GM21381 (cell line): ENCODE measurements around the gene MACROD2.
"Not testable (repeated sequence)": the region's sequence is repeated elsewhere in the genome, so short reads cannot be mapped to it uniquely, and the experiment has no call there.

Experiments
- ATAC-seq: cut with Tn5 transposase; IDR thresholded peaks from one replicate; pipeline ENCODE4 v1.9.1; 2021; ENCODE audit warnings: mild to moderate bottlenecking, moderate library complexity; ENCODE audit not compliant: unreplicated experiment

Gene MACROD2

GRCh38 chr20:14259689-14260088 is 264.4 kb downstream of the MACROD2 start:
- ATAC-seq, result no peak

GRCh38 chr20:14260367-14260766 is 265.1 kb downstream of the MACROD2 start:
- no peak for ATAC-seq

- no peak for ATAC-seq
Observed at GRCh38 chr20:14264869-14265268, 269.6 kb downstream of the MACROD2 start.

DNA sequence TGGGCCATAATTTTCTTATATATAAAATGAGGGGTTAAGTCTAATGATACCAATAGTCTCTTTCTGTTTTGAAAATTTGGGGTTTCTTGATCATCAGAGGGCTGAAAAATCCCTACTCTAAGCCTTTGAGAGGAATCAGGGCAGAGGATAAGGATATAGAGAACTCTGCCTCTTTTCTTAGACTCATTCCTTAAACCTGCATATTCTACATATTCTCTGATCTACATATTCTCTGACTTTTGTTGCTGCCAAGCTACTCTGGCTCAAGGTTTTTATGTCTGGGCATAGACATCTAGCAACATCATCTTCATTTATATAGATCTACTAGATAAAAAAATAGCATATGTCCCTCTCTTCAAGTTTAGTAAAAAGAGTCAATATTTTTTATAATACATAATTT is 270.9 kb downstream of the MACROD2 start:
- ATAC-seq, result no peak

DNA sequence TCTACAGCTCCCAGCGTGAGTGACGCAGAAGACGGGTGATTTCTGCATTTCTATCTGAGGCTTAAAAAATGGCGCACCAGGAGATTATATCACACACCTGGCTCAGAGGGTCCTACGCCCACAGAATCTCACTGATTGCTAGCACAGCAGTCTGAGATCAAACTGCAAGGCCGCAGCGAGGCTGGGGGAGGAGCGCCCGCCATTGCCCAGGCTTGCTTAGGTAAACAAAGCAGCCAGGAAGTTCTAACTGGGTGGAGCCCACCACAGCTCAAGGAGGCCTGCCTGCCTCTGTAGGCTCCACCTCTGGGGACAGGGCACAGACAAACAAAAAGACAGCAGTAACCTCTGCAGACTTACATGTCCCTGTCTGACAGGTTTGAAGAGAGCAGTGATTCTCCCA is 275.4 kb downstream of the MACROD2 start:
- not testable (repeated sequence) for ATAC-seq

- no peak for ATAC-seq
Observed at GRCh38 chr20:14282140-14282539, 286.8 kb downstream of the MACROD2 start.

GRCh38 chr20:14284443-14284842 is 289.1 kb downstream of the MACROD2 start:
- ATAC-seq, result no peak

DNA sequence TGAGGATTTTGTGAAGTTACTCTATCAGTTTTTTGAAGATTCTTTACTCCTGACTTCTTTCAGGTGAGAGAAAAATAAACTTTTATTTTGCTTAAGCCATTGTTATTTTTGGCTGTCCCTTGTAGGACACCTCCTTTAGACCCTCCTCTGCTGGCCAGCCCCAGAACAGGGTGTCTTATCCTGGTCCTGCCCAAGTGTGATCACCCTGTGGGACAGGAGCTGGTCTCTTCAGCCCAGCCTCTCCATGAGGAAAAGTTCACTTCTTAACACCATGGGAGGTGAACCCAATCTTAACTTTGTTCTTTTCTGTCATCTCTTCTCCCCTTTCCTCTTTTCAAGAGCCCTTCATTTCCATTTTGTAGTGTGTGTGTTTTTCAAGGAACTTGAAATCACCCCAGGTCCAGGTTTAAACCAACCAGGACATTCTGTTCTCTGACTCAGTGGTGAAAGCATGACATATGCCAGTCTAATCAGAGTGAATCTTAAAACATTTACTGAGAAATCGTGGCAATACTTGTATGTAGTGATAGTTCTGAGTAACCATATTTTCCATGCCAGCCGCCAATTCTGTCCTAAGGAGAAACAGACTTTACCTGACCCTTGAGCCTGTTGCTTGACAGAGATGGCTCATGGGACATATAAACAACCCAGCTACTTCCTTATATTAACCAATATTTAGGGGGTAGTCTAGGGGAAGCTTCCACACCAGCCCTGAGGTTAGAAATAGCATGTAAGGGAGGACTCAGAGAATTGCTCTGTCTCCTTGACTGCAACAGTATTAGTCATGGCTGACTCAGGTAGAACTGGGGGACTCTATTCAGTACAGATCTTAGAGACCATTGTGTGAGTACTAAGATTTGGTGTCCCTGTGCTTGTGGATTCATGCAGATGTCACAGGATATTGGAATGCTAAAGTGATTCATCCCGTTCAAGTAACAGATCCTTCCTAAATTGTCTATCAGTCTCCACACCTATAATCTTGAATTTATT is 293.3 kb downstream of the MACROD2 start:
- ATAC-seq, result no peak

DNA sequence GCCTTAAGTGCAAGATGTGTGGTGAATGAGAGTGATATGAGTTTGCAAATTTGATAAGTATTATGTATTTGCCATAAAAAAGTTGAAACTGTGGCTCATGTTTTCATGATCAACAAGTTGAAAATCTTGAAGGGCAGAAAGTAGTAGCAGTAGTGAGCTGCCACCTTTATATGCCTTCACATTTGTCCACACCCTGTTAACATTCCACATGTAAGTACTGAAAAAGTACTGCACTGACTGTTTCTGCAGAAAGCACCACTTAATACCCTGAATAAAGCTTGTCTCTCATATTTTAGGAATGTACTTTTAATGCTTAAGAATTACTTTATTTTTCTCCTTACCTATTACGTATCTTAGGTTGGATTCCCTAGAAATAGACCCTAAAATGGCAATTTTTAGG is 296.2 kb downstream of the MACROD2 start:
- no peak for ATAC-seq

GRCh38 chr20:14295238-14295637 is 299.9 kb downstream of the MACROD2 start:
- no peak for ATAC-seq

GRCh38 chr20:14295770-14296309 is 300.5 kb downstream of the MACROD2 start:
- no peak for ATAC-seq

DNA sequence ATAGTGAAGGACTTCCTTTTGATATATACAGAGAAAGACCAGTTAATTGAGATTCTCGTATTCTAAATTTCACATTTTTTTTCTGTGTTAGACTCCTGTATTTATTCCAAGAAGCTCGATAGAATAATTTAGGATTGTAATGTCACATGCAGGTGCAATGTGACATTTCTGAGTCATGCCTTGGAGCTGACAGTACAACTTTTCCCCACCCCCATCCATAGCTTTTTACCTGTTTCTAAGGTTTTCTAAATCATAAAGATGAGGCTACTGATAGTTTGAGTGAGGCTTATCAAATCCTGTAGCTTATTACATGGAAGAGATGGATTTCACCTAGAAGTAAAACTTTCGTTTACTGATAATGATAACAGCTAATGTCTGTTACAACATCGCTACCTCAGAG is 304.5 kb downstream of the MACROD2 start:
- no peak for ATAC-seq

DNA sequence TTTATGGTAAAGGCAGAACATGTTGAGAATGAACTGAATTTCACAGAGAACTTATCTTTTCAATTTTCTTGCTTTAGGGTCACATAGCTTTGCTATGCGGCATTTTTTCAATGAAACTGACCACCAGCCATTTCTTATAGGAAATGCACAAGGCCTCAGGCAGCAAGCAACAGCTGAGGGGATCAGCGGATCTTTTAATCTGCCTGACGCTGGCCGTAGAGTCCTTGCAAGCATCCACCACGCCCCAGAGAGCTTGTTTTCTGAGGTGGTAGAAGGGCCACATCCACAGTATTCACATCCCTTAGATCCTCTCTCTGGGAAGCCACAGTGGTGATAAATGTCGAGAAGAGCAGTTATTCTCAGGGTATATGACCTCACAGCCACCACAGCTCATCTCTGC is 307.8 kb downstream of the MACROD2 start:
- no peak for ATAC-seq

- ATAC-seq, result no peak
Observed at GRCh38 chr20:14303651-14304050, 308.3 kb downstream of the MACROD2 start.

DNA sequence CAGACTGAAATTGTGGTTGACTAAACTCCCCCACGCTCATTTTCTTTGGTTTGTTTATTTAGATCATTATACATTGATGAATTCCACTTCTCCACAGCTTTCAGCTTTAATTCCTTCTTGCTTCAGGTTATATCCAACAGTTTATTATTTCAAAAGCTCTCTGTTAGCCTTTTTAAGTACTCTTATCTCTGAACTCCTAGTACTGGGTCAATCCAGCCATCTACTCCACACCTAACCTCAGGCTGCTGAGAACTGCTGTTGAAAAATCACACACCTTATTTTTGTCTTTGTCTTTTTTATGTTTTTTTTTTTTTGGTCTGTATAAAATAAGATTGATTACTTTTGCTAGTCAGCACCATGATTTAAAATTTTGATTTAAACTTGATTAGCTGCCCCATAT is 309.2 kb downstream of the MACROD2 start:
- ATAC-seq, result no peak

GRCh38 chr20:14307956-14308355 is 312.6 kb downstream of the MACROD2 start:
- no peak for ATAC-seq

GRCh38 chr20:14310977-14311627 is 315.8 kb downstream of the MACROD2 start:
- ATAC-seq, result no peak

- no peak for ATAC-seq
Observed at GRCh38 chr20:14312001-14312400, 316.7 kb downstream of the MACROD2 start.

GRCh38 chr20:14313341-14314020 is 318.2 kb downstream of the MACROD2 start:
- no peak for ATAC-seq

DNA sequence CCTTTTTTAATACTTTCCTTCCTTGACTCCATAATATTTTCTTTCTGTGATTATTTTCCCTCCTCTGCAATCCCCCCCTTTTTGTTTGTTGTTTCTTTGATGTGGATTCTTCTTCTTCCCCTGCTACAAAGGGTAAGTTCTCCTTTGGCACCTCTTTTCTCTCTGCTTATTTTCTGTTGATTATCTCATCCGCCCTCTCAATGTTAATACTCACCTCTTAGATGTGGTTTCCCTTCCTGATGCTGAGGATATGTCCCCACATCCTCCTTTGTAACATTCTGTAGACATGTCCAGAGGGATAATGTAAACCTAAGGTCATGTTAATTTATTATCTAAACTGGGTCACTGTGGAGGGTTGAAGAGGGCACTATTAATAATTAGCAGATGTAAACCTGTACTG is 324.4 kb downstream of the MACROD2 start:
- no peak for ATAC-seq

- no peak for ATAC-seq
Observed at GRCh38 chr20:14331646-14332045, 336.3 kb downstream of the MACROD2 start.
